Ovary (tissue), 9 donors: ENCODE data around the gene TDP1. TPM values are rescaled to one million over a fixed set of nuclear protein-coding genes. Genes with fewer than 3 reads are reported as not detected.
A peak's percentile ranks its signal among the peaks of the same experiment; 100 is the strongest.

Experiments used
- DNase-seq, 5 donors: peaks; one replicate each; pipeline ENCODE4 v3.0.0-alpha.2; 2019 to 2020
- H3K27ac ChIP-seq, 2 donors: fragments of 200-600 bp; one replicate each; pipeline versions ENCODE4 v1.5.1 to v1.8.0; 2019 to 2022
- H3K27me3 ChIP-seq: fragments of 200-600 bp; one replicate; pipeline ENCODE4 v1.8.0; 2022
- H3K36me3 ChIP-seq: fragments of 200-600 bp; sonication (generic); one replicate; pipeline ENCODE4 v1.5.1; 2019
- H3K4me1 ChIP-seq: one replicate; pipeline ENCODE4 v1.8.1; 2013; ENCODE audit warnings: mild to moderate bottlenecking, moderate library complexity; ENCODE audit not compliant: insufficient read depth
- H3K4me3 ChIP-seq: fragments of 200-600 bp; sonication (generic); one replicate; pipeline ENCODE4 v1.5.1; 2017
- H3K9me3 ChIP-seq, 2 donors: fragments of 200-600 bp in 1 of 2; sonication (generic) in 1 of 2; one replicate each; pipeline versions ENCODE4 v1.5.1 to v1.8.1; 2013 to 2019; ENCODE audit warnings: mild to moderate bottlenecking in 1 of 2, moderate library complexity in 1 of 2
- EP300 ChIP-seq: sonication (generic); formaldehyde crosslinking; IDR thresholded peaks from one replicate; pipeline ENCODE4 v1.6.1; 2017; ENCODE audit warnings: antibody characterized with exemption
- POLR2A ChIP-seq: fragments of 450-650 bp; IDR thresholded peaks from one replicate; pipeline ENCODE4 v1.6.1; 2017; ENCODE audit warnings: antibody characterized with exemption, mild to moderate bottlenecking, moderate library complexity
- WGBS, 3 donors: extraction: QIAGEN DNeasy Blood & Tissue Kit in 1 of 3; methylation state at CpG; one replicate each; pipeline versions ENCODE4 v1.1.5 to v1.1.7; 2013 to 2017; 5-methylcytosine and 5-hydroxymethylcytosine counted together
- intact Hi-C, 4 donors: fragments of 100-400 bp; cut with DNase I; formaldehyde crosslinking; loops; one replicate each; pipeline versions ENCODE4 v1.11.0 to v1.15.1; 2022 to 2023
- polyA plus RNA-seq, 2 donors: library from polyadenylated mRNA; stranded (reverse); fragments of 200-250 nt in 1 of 2; fragments of 350-450 nt in 1 of 2; fragmentation: Illumina TruSeq in 1 of 2; extraction: RNeasy Lipid Tissue Mini Kit (QIAGEN cat#74804) in 1 of 2; gene quantifications; one replicate each; pipeline ENCODE4 v1.2.3, GENCODE V29; 2013 to 2014
- total RNA-seq, 7 donors: library from RNA; depleted of rRNA in 2 of 7; stranded (reverse); fragments of >200 nt in 2 of 7; fragmentation: NEBNext Ultra II Directional in 3 of 7; extraction: Animal tissue kit (Norgen Biotek cat#: 25700) in 3 of 7; gene quantifications; one replicate each; pipeline versions ENCODE4 v1.1.0 to v1.2.4, GENCODE V29; 2016 to 2023
- TF ChIP-seq, protein P1 (sequence below), 3 donors: fragments of 450-650 bp in 2 of 3; fragments of 200-600 bp in 1 of 3; IDR thresholded peaks; one replicate each; pipeline versions ENCODE4 v1.5.1 to v1.8.0; 2016 to 2022; ENCODE audit warnings: antibody characterized with exemption in 3 of 3, mild to moderate bottlenecking in 1 of 3
- donor health status: DM: no; HTN: no; CAD: no; lungs with moderate emphysema.
- donor health status: DM: no; HTN: no; CAD: no.
- donor health status: Bipolar disorder and iron deficiency.
- donor health status: DM: yes; HTN: yes; CAD: no.
- donor health status: DM: no; HTN: no; CAD: no.
- donor health status: DM: yes; HTN: yes; CAD: no.

The TDP1 gene
- total and polyA plus RNA-seq, 9 donors, result 5.4 to 14.5 (median 9.9) TPM

DNA sequence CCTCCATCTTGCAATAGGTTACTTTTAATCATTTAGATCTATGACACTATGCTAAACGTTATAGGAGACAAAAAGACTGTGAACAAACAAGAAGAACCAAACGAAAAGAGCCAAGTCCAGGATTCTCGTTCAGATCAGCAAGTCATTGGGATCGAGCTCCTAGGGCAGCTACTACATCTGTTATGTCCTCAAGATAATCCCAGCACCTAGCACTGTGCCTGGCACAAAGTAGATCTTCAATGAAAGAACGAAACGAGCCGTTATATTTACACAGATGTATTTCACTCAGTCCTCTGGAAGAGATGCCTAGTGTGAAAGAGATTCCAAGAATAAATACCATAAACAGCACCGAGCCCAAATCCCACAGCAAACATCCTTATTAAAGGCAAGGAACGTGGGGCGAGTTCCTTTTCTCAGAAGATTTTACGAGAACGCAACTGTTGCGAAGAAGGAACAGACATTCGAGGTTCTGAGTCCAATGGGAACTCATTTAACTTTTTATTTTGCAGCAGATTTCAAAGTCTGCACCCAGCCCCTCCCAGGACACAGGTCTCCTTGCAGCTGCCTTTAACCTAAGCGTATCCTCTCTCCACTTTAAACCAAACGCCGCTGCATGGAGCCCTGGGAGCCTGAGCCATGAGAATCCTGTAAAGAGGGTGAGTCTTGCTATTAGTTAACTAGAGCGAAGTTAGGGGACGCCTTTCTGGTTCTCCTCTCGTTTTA is 544 bp upstream of the TDP1 start:
- Histone ChIP-seq H3K27me3 (no peaks in the 10 kb centered on the region), H3K4me3 (peak overlapping the region; percentile 70), H3K9me3 (no peaks in the 10 kb centered on the region), H3K36me3 (no peaks in the 10 kb centered on the region), H3K27ac (peak overlapping the region in 1 of 2 donors; percentile 80), H3K4me1 (peaks cover 4% of the 10 kb centered on the region)
- TF ChIP-seq EP300, result no peak
- TF ChIP-seq POLR2A, result no peak
- TF ChIP-seq, protein P1, sequence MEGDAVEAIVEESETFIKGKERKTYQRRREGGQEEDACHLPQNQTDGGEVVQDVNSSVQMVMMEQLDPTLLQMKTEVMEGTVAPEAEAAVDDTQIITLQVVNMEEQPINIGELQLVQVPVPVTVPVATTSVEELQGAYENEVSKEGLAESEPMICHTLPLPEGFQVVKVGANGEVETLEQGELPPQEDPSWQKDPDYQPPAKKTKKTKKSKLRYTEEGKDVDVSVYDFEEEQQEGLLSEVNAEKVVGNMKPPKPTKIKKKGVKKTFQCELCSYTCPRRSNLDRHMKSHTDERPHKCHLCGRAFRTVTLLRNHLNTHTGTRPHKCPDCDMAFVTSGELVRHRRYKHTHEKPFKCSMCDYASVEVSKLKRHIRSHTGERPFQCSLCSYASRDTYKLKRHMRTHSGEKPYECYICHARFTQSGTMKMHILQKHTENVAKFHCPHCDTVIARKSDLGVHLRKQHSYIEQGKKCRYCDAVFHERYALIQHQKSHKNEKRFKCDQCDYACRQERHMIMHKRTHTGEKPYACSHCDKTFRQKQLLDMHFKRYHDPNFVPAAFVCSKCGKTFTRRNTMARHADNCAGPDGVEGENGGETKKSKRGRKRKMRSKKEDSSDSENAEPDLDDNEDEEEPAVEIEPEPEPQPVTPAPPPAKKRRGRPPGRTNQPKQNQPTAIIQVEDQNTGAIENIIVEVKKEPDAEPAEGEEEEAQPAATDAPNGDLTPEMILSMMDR (IDR thresholded peaks at IDR 0.05), result no peak
- DNase-seq, result no peak
- 0 to 1% (median 0%) methylated on average over 20 of the region's 20 CpGs for WGBS, 3 donors
- intact Hi-C loops, result no loop called here

- Histone ChIP-seq H3K4me3 (peak overlapping the region; percentile 70), H3K36me3 (no peaks in the 10 kb centered on the region), H3K27me3 (no peaks in the 10 kb centered on the region), H3K4me1 (peaks cover 4% of the 10 kb centered on the region), H3K9me3 (no peaks in the 10 kb centered on the region), H3K27ac (no peak overlapping the region)
- TF ChIP-seq EP300 (no peak), POLR2A (no peak)
- TF ChIP-seq, protein P1 (IDR thresholded peaks at IDR 0.05), result no peak
- WGBS, 3 donors, result 27 to 32% (median 31%) methylated on average over 15 of the region's 15 CpGs
- intact Hi-C loops, result no loop called here
- DNase-seq, result no peak
Measured at GRCh38 chr14:89956661-89957009, 908 bp downstream of the TDP1 start.

DNA sequence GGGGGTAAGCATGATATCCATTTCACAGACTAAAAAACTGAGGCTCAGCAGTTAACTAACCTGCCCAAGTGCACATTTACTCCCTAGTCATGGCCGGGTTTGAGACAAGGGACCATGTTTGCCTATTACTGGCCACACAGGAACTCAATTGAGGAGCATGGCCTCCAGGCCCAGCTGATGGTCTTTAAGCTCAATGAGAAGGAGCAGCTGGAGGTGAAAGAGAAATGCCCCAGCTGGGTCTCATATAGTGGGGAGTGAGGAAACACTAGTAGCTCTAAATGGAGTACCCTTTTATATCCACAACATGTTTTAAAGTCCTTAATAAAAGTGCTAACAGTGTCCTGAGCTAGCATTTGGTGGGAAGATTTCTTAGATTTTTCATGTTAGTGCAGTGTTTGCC is 1.6 kb downstream of the TDP1 start:
- H3K4me3 ChIP-seq, result no peak overlapping the region
- DNase-seq, result no peak
- WGBS, 3 donors, result 79 to 94% (median 89%) methylated on average over 1 of the region's 1 CpG
- no peaks in the 10 kb centered on the region for H3K27me3 ChIP-seq
- no peak for TF ChIP-seq POLR2A
- TF ChIP-seq, protein P1 (IDR thresholded peaks at IDR 0.05), result no peak
- no peak for TF ChIP-seq EP300
- H3K9me3 ChIP-seq, result no peaks in the 10 kb centered on the region
- H3K27ac ChIP-seq, result no peak overlapping the region
- intact Hi-C loops, result no loop called here
- no peaks in the 10 kb centered on the region for H3K36me3 ChIP-seq
- H3K4me1 ChIP-seq, result peaks cover 4% of the 10 kb centered on the region

DNA sequence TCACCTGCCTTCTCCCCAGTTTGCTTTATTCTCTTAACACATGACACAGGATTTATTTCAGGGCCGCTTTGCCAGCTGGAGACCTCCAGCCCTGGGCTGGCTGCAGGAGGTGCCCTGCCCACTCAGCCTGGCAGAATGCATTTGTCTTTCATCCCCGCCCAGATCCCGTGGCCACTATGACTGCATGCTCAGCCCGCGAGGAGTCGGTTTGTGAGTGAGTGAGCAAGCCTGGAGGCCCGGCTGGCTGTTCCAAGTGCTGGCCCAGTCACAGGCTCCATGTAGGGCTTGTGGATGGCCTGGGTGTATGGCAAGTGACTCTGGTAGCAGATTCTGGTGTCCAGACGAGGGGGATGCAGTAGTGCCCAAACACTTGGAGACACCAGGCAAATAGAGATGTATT is 2.1 kb downstream of the TDP1 start:
- TF ChIP-seq EP300 (no peak), POLR2A (no peak)
- TF ChIP-seq, protein P1 (IDR thresholded peaks at IDR 0.05), result no peak
- no peak overlapping the region for H3K27ac ChIP-seq
- no peaks in the 10 kb centered on the region for H3K36me3 ChIP-seq
- WGBS, 3 donors, result 94 to 98% (median 96%) methylated on average over 8 of the region's 8 CpGs
- H3K4me1 ChIP-seq, result peaks cover 4% of the 10 kb centered on the region
- intact Hi-C loops, result no loop called here
- H3K9me3 ChIP-seq, result no peaks in the 10 kb centered on the region
- H3K4me3 ChIP-seq, result no peak overlapping the region
- DNase-seq, result peak in 1 of 5 donors; percentile 19
- no peaks in the 10 kb centered on the region for H3K27me3 ChIP-seq
